CD4-positive, alpha-beta T cell treated with Interleukin-17A for 1 hour (primary cell): ENCODE measurements around the gene WTIP.

Source experiments
- DNase-seq: peaks from one replicate; pipeline ENCODE4 v3.0.0-alpha.2; 2020

Gene WTIP

GRCh38 chr19:34479396-34479795, 2.2 kb upstream of the WTIP start:
- no peak for DNase-seq

- DNase-seq = no peak
Measured at GRCh38 chr19:34480491-34480890, 1.1 kb upstream of the WTIP start.

- no peak for DNase-seq
Measured at GRCh38 chr19:34481861-34482379, 362 bp downstream of the WTIP start.

GRCh38 chr19:34482380-34483250, 1.1 kb downstream of the WTIP start:
- no peak for DNase-seq

GRCh38 chr19:34484328-34484727, 2.8 kb downstream of the WTIP start:
- no peak for DNase-seq

GRCh38 chr19:34485831-34486230, 4.3 kb downstream of the WTIP start:
- DNase-seq = no peak

GRCh38 chr19:34487651-34488051, 6.1 kb downstream of the WTIP start:
- DNase-seq = no peak

- no peak for DNase-seq
Measured at GRCh38 chr19:34489175-34489574, 7.6 kb downstream of the WTIP start.

GRCh38 chr19:34490141-34490766, 8.7 kb downstream of the WTIP start:
- DNase-seq = no peak

GRCh38 chr19:34493038-34493648, 11.6 kb downstream of the WTIP start:
- DNase-seq = no peak

- no peak for DNase-seq
Measured at GRCh38 chr19:34493649-34494044, 12.1 kb downstream of the WTIP start.

- DNase-seq = no peak
Measured at GRCh38 chr19:34494601-34495000, 13.0 kb downstream of the WTIP start.

- no peak for DNase-seq
Measured at GRCh38 chr19:34495416-34495815, 13.9 kb downstream of the WTIP start.

GRCh38 chr19:34497112-34497805, 15.7 kb downstream of the WTIP start:
- DNase-seq = no peak

GRCh38 chr19:34499155-34499834, 17.7 kb downstream of the WTIP start:
- no peak for DNase-seq

- peak; percentile 2 for DNase-seq
Measured at GRCh38 chr19:34500656-34501120, 19.1 kb downstream of the WTIP start.

GRCh38 chr19:34501339-34502320, 20.1 kb downstream of the WTIP start:
- DNase-seq = peak; percentile 83

- no peak for DNase-seq
Measured at GRCh38 chr19:34502582-34503411, 21.2 kb downstream of the WTIP start.

GRCh38 chr19:34503531-34504272, 22.1 kb downstream of the WTIP start:
- no peak for DNase-seq
